K562 (cell line): Measurements from ENCODE around the gene NUTF2. TPM values are rescaled to one million over a fixed set of nuclear protein-coding genes. Genes with fewer than 3 reads are reported as not detected.

Experiments
- C11orf30 ChIP-seq: fragments of 450-650 bp; IDR thresholded peaks from 2 replicates; pipeline ENCODE4 v1.6.1; 2016; ENCODE audit warnings: low read depth, mild to moderate bottlenecking
- CC2D1A ChIP-seq: fragments of 450-650 bp; IDR thresholded peaks from 2 replicates; pipeline ENCODE4 v1.6.1; 2017; ENCODE audit warnings: mild to moderate bottlenecking
- CREB1 ChIP-seq, 2 experiments: sonication (generic) in 1 of 2; formaldehyde crosslinking in 1 of 2; IDR thresholded peaks; 2 replicates each; pipeline versions ENCODE4 v1.6.1 to v1.8.0; 2012 to 2022; ENCODE audit warnings: inconsistent platforms in 1 of 2, mild to moderate bottlenecking in 1 of 2, missing genetic modification reagents in 1 of 2, moderate library complexity in 1 of 2
- CREB3L1 ChIP-seq: fragments of 450-650 bp; IDR thresholded peaks from 2 replicates; pipeline ENCODE4 v1.6.1; 2014; ENCODE audit warnings: low read depth, mild to moderate bottlenecking, moderate library complexity, borderline replicate concordance
- CREB5 ChIP-seq: fragments of 250-450 bp; sonication (Bioruptor Pico); IDR thresholded peaks from 2 replicates; pipeline ENCODE4 v1.5.0; 2020; ENCODE audit warnings: mild to moderate bottlenecking
- GABPA ChIP-seq: fragments of 200-800 bp; sonication (Bioruptor generic); conservative IDR thresholded peaks from 2 replicates; pipeline ENCODE4 v1.6.1; 2016; ENCODE audit warnings: low read depth, missing genetic modification characterization, missing compliant biosample characterization
- GTF2F1 ChIP-seq: IDR thresholded peaks from 2 replicates; pipeline ENCODE4 v1.6.1; 2011; ENCODE audit warnings: low read depth, low read length, improper control_type of control experiment
- LCOR ChIP-seq: sonication (generic); formaldehyde crosslinking; IDR thresholded peaks from 2 replicates; pipeline ENCODE4 v1.8.0; 2022; ENCODE audit warnings: mild to moderate bottlenecking, missing genetic modification reagents
- NR4A1 ChIP-seq, 2 experiments: fragments of 250-450 bp in 1 of 2; fragments of 450-650 bp in 1 of 2; sonication (Bioruptor Pico) in 1 of 2; IDR thresholded peaks; 2 replicates each; pipeline versions ENCODE4 v1.4.0 to v1.6.1; 2016 to 2020; ENCODE audit warnings: mild to moderate bottlenecking in 2 of 2, missing compliant biosample characterization in 1 of 2, missing genetic modification characterization in 1 of 2, moderate library complexity in 1 of 2
- PKNOX1 ChIP-seq: fragments of 450-650 bp; IDR thresholded peaks from 2 replicates; pipeline ENCODE4 v1.6.1; 2016
- POLR2A ChIP-seq: fragments of 450-650 bp; conservative IDR thresholded peaks from 2 replicates; pipeline ENCODE4 v1.6.1; 2016
- POLR3A ChIP-seq: IDR thresholded peaks from 2 replicates; pipeline ENCODE4 v1.6.1; 2011; ENCODE audit warnings: borderline replicate concordance, mild to moderate bottlenecking, moderate library complexity; ENCODE audit not compliant: insufficient read length, insufficient read depth; ENCODE audit errors: extremely low read depth
- SP1 ChIP-seq: sonication (generic); formaldehyde crosslinking; IDR thresholded peaks from 2 replicates; pipeline ENCODE4 v1.8.1; 2022; ENCODE audit warnings: mild to moderate bottlenecking, missing genetic modification reagents
- TEAD2 ChIP-seq: fragments of 450-650 bp; IDR thresholded peaks from 2 replicates; pipeline ENCODE4 v1.6.1; 2016; ENCODE audit warnings: missing genetic modification characterization, control low read depth, missing compliant biosample characterization
- ZKSCAN1 ChIP-seq: fragments of 150-350 bp; IDR thresholded peaks from 2 replicates; pipeline ENCODE4 v1.6.1; 2016; ENCODE audit warnings: low read depth, low read length
- ZNF124 ChIP-seq: sonication (generic); formaldehyde crosslinking; IDR thresholded peaks from 2 replicates; pipeline ENCODE4 v1.8.1; 2022; ENCODE audit warnings: missing genetic modification reagents
- ZNF165 ChIP-seq: fragments of 250-450 bp; sonication (Bioruptor Pico); IDR thresholded peaks from 2 replicates; pipeline ENCODE4 v1.4.0; 2020; ENCODE audit warnings: borderline replicate concordance
- ZNF589 ChIP-seq: fragments of 200-800 bp; sonication (Bioruptor generic); IDR thresholded peaks from 2 replicates; pipeline ENCODE4 v1.6.1; 2016; ENCODE audit warnings: low read depth, missing genetic modification characterization, missing compliant biosample characterization
- ZNF699 ChIP-seq: fragments of 250-450 bp; sonication (Bioruptor Pico); IDR thresholded peaks from 2 replicates; pipeline ENCODE4 v1.8.0; 2021; ENCODE audit warnings: mild to moderate bottlenecking, moderate library complexity; ENCODE audit not compliant: insufficient replicate concordance
- polyA plus RNA-seq, 8 experiments: library from polyadenylated mRNA; depleted of rRNA in 4 of 8; stranded (reverse) in 5 of 8; unstranded in 3 of 8; fragments of >200 nt; fragmentation: Nextera tagmentation in 2 of 8; fragmentation: Illumina TruSeq in 1 of 8; extraction: Ambion mirVana in 2 of 8; extraction: Trizol in 1 of 8; gene quantifications; 2 replicates each; pipeline versions ENCODE4 v1.2.1 to v1.2.3, GENCODE V29; 2011 to 2014; ENCODE audit warnings: inconsistent platforms in 1 of 8, missing spikeins in 1 of 8
- total RNA-seq, 7 experiments: library from RNA; depleted of rRNA in 6 of 7; stranded (reverse); fragments of >200 nt in 6 of 7; fragmentation: Illumina TruSeq in 2 of 7; extraction: Trizol in 2 of 7; gene quantifications; 2 replicates each; pipeline versions ENCODE4 v1.2.1 to v1.2.3, GENCODE V29; 2011 to 2021; ENCODE audit warnings: low replicate concordance in 1 of 7
- TF ChIP-seq, protein P1 (sequence below): sonication (generic); formaldehyde crosslinking; IDR thresholded peaks from 2 replicates; pipeline ENCODE4 v1.8.1; 2023; ENCODE audit warnings: mild to moderate bottlenecking, missing genetic modification reagents
- TF ChIP-seq, protein P2 (sequence below): sonication (generic); formaldehyde crosslinking; IDR thresholded peaks from 2 replicates; pipeline ENCODE4 v1.8.1; 2023; ENCODE audit warnings: mild to moderate bottlenecking, missing genetic modification reagents

The NUTF2 gene
- total and polyA plus RNA-seq, 9 of the 15 experiments (the other 6 are each of a cell fraction or from before 2014, with no cell fraction given) = 106 to 248 (median 147) TPM

DNA sequence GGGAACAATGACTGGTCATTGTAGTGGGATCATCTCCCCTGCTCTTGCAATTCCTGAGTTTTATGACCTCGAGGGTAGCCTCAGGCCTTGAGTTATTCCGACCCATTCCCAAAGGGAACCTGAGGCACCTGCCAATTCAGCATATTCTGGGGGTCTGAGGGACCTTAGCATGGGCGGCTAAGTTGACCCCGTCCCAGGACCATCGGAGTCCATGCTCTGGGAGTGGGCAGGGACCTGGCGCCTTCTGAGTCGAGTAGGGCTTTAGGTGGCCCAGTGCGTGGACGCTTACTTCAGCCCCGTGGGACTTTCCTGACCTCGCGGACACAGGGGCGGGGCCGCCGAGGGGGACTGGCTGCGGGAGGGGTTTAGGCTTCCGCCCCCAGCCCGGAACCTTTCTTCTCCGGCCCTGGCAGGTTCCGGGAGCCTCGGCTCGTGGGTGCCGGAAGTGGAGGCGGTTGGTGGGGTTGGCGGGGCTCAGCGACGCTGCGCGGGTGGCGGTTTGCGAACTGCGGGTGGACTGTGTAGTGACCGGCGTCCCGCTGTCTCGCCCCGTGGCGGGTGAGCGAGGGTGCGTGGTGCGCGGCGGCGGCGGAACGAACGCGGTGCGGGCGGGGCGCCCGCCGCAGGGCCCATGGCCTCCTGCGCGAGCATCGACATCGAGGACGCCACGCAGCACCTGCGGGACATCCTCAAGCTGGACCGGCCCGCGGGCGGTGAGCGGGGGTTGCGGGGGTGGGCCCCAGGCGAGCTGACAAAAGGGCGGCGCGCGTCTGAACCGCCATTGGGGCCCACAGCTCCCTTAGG, 26.1 kb downstream of the NUTF2 start, which contains the start of gene EDC4 (continued):
- TF ChIP-seq, protein P1, sequence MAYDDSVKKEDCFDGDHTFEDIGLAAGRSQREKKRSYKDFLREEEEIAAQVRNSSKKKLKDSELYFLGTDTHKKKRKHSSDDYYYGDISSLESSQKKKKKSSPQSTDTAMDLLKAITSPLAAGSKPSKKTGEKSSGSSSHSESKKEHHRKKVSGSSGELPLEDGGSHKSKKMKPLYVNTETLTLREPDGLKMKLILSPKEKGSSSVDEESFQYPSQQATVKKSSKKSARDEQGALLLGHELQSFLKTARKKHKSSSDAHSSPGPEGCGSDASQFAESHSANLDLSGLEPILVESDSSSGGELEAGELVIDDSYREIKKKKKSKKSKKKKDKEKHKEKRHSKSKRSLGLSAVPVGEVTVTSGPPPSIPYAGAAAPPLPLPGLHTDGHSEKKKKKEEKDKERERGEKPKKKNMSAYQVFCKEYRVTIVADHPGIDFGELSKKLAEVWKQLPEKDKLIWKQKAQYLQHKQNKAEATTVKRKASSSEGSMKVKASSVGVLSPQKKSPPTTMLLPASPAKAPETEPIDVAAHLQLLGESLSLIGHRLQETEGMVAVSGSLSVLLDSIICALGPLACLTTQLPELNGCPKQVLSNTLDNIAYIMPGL (CRISPR knock-in tag) = peak; percentile 89; the same call in 1 of the 2 replicates
- TF ChIP-seq CREB1 (IDR thresholded peaks at IDR 0.05) = no peak
- TF ChIP-seq CREB1 (CRISPR knock-in tag; IDR thresholded peaks at IDR 0.05) = peak; percentile 62; the same call in 1 of the 2 replicates
- peak; percentile 97 for TF ChIP-seq SP1 (CRISPR knock-in tag)
- TF ChIP-seq ZNF165 (CRISPR knock-in tag) = no peak
- TF ChIP-seq CREB5 (CRISPR knock-in tag) = no peak
- no peak for TF ChIP-seq ZNF699
- TF ChIP-seq CC2D1A = no peak
- no peak for TF ChIP-seq POLR3A
- TF ChIP-seq, protein P2, sequence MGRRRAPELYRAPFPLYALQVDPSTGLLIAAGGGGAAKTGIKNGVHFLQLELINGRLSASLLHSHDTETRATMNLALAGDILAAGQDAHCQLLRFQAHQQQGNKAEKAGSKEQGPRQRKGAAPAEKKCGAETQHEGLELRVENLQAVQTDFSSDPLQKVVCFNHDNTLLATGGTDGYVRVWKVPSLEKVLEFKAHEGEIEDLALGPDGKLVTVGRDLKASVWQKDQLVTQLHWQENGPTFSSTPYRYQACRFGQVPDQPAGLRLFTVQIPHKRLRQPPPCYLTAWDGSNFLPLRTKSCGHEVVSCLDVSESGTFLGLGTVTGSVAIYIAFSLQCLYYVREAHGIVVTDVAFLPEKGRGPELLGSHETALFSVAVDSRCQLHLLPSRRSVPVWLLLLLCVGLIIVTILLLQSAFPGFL (CRISPR knock-in tag) = peak; percentile 83; the same call in 1 of the 2 replicates
- TF ChIP-seq PKNOX1 = peak; percentile 47; the same call in 1 of the 2 replicates
- peak; percentile 86 for TF ChIP-seq LCOR
- no peak for TF ChIP-seq TEAD2 (tag)
- TF ChIP-seq GTF2F1 = no peak
- TF ChIP-seq GABPA (tag) = peak; percentile 99
- no peak for TF ChIP-seq ZNF589 (CRISPR knock-in tag)
- TF ChIP-seq ZKSCAN1 = no peak
- peak; percentile 90 for TF ChIP-seq C11orf30
- TF ChIP-seq POLR2A = peak; percentile 84
- peak; percentile 92 for TF ChIP-seq CREB3L1
- TF ChIP-seq ZNF124 (CRISPR knock-in tag) = no peak
- TF ChIP-seq NR4A1 (CRISPR knock-in tag; IDR thresholded peaks at IDR 0.05) = peak; percentile 89
- TF ChIP-seq NR4A1 (tag; IDR thresholded peaks at IDR 0.05) = no peak; the same call in 1 of the 2 replicates
